Mesendoderm (in vitro differentiated cells): ENCODE results near the gene MRPL33.

Experiments
- DNase-seq: peaks from one replicate; pipeline ENCODE4 v3.0.0; 2013
- H2AK5ac ChIP-seq: 2 replicates; pipeline ENCODE4 v1.6.1; 2013; ENCODE audit warnings: low read length, inconsistent platforms
- H2BK120ac ChIP-seq: 2 replicates; pipeline ENCODE4 v1.6.1; 2013; ENCODE audit warnings: low read depth, mild to moderate bottlenecking, low read length, moderate library complexity, mixed read lengths
- H2BK15ac ChIP-seq: replicated peaks from 2 replicates; pipeline ENCODE4 v1.6.1; 2013; ENCODE audit warnings: low read depth, mild to moderate bottlenecking, moderate library complexity
- H2BK5ac ChIP-seq: 2 replicates; pipeline ENCODE4 v1.6.1; 2013; ENCODE audit warnings: low read length, inconsistent platforms
- H3K18ac ChIP-seq: 2 replicates; pipeline ENCODE4 v1.6.1; 2013; ENCODE audit warnings: mild to moderate bottlenecking, low read length, mixed read lengths
- H3K23ac ChIP-seq: one replicate; pipeline ENCODE4 v1.6.1; 2013; ENCODE audit warnings: low read length
- H3K27ac ChIP-seq: 2 replicates; pipeline ENCODE4 v1.5.1; 2013; ENCODE audit warnings: low read depth, mild to moderate bottlenecking, inconsistent platforms, low read length, moderate library complexity
- H3K27me3 ChIP-seq: 2 replicates; pipeline ENCODE4 v1.6.1; 2013; ENCODE audit warnings: low read length, control low read depth, mild to moderate bottlenecking, inconsistent platforms; ENCODE audit not compliant: insufficient read depth, poor library complexity
- H3K36me3 ChIP-seq: 2 replicates; pipeline ENCODE4 v1.6.1; 2013; ENCODE audit warnings: low read length, inconsistent platforms; ENCODE audit not compliant: control insufficient read depth, insufficient read depth
- H3K4ac ChIP-seq: one replicate; pipeline ENCODE4 v1.6.1; 2013; ENCODE audit warnings: low read depth, mild to moderate bottlenecking, low read length, moderate library complexity
- H3K4me1 ChIP-seq: 2 replicates; pipeline ENCODE4 v1.6.1; 2013; ENCODE audit warnings: low read depth, low read length, inconsistent platforms; ENCODE audit not compliant: control insufficient read depth
- H3K4me2 ChIP-seq: 2 replicates; pipeline ENCODE4 v1.6.1; 2013; ENCODE audit warnings: low read length
- H3K4me3 ChIP-seq: 2 replicates; pipeline ENCODE4 v1.5.1; 2013; ENCODE audit warnings: mild to moderate bottlenecking, low read length
- H3K56ac ChIP-seq: one replicate; pipeline ENCODE4 v1.6.1; 2013; ENCODE audit warnings: low read length
- H3K79me1 ChIP-seq: 2 replicates; pipeline ENCODE4 v1.6.1; 2013; ENCODE audit warnings: low read length, inconsistent platforms
- H3K79me2 ChIP-seq: 2 replicates; pipeline ENCODE4 v1.6.1; 2013; ENCODE audit warnings: mild to moderate bottlenecking, low read length; ENCODE audit not compliant: control insufficient read depth, insufficient read depth
- H3K9ac ChIP-seq: 2 replicates; pipeline ENCODE4 v1.6.1; 2013; ENCODE audit warnings: low read length, inconsistent platforms
- H4K5ac ChIP-seq: one replicate; pipeline ENCODE4 v1.6.1; 2013; ENCODE audit warnings: low read length
- H4K8ac ChIP-seq: one replicate; pipeline ENCODE4 v1.6.1; 2013; ENCODE audit warnings: low read depth, mild to moderate bottlenecking, control low read depth, low read length, moderate library complexity
- WGBS: extraction: QIAGEN DNeasy Blood & Tissue Kit; methylation state at CpG from one replicate; pipeline ENCODE4 v1.1.7; 2013; ENCODE audit warnings: low lambda C conversion rate, missing lambda C conversion rate; ENCODE audit not compliant: insufficient coverage; ENCODE audit errors: extremely low coverage; 5-methylcytosine and 5-hydroxymethylcytosine counted together

The MRPL33 gene

GRCh38 chr2:27790796-27791195 lies 19.3 kb downstream of the MRPL33 start:
- Histone ChIP-seq H3K27me3 (no peaks in the 10 kb centered on the region), H3K79me1 (no peaks in the 10 kb centered on the region), H3K4me1 (no peaks in the 10 kb centered on the region), H2BK120ac (no peak overlapping the region), H3K4me3 (no peak overlapping the region), H2BK15ac (no peak overlapping the region), H3K27ac (no peak overlapping the region), H2AK5ac (no peak overlapping the region), H3K56ac (no peak overlapping the region), H2BK5ac (no peak overlapping the region), H3K23ac (no peak overlapping the region), H4K8ac (no peak overlapping the region), H3K9ac (no peak overlapping the region), H4K5ac (no peak overlapping the region), H3K79me2 (no peaks in the 10 kb centered on the region), H3K18ac (no peak overlapping the region), H3K4ac (no peak overlapping the region), H3K4me2 (no peak overlapping the region), H3K36me3 (no peaks in the 10 kb centered on the region)
- no peak for DNase-seq
- no CpG with 5 or more reads among the region's 1 CpG for WGBS

GRCh38 chr2:27792759-27793158 lies 21.2 kb downstream of the MRPL33 start:
- Histone ChIP-seq H2BK120ac (no peak overlapping the region), H3K18ac (no peak overlapping the region), H3K36me3 (no peaks in the 10 kb centered on the region), H3K56ac (no peak overlapping the region), H3K9ac (no peak overlapping the region), H3K79me2 (no peaks in the 10 kb centered on the region), H3K79me1 (no peaks in the 10 kb centered on the region), H3K27ac (no peak overlapping the region), H3K23ac (no peak overlapping the region), H2BK5ac (no peak overlapping the region), H3K4me1 (no peaks in the 10 kb centered on the region), H3K4me3 (no peak overlapping the region), H3K4me2 (no peak overlapping the region), H4K8ac (no peak overlapping the region), H4K5ac (no peak overlapping the region), H2AK5ac (no peak overlapping the region), H2BK15ac (no peak overlapping the region), H3K4ac (no peak overlapping the region), H3K27me3 (no peaks in the 10 kb centered on the region)
- no peak for DNase-seq

- WGBS: no CpG with 5 or more reads among the region's 8 CpGs
- no peak overlapping the region for H2BK5ac ChIP-seq
- H3K4me2 ChIP-seq: no peak overlapping the region
- no peak overlapping the region for H4K8ac ChIP-seq
- H4K5ac ChIP-seq: no peak overlapping the region
- no peak overlapping the region for H3K23ac ChIP-seq
- no peak overlapping the region for H2BK15ac ChIP-seq
- DNase-seq: no peak
- no peak overlapping the region for H3K4me3 ChIP-seq
- peaks cover 4% of the 10 kb centered on the region for H3K4me1 ChIP-seq
- H3K4ac ChIP-seq: no peak overlapping the region
- H3K27ac ChIP-seq: no peak overlapping the region
- no peaks in the 10 kb centered on the region for H3K79me1 ChIP-seq
- no peak overlapping the region for H3K56ac ChIP-seq
- H2AK5ac ChIP-seq: no peak overlapping the region
- H3K79me2 ChIP-seq: no peaks in the 10 kb centered on the region
- H3K18ac ChIP-seq: no peak overlapping the region
- H3K36me3 ChIP-seq: no peaks in the 10 kb centered on the region
- H2BK120ac ChIP-seq: no peak overlapping the region
- no peak overlapping the region for H3K9ac ChIP-seq
- H3K27me3 ChIP-seq: no peaks in the 10 kb centered on the region
Observed at GRCh38 chr2:27795093-27795834, 23.7 kb downstream of the MRPL33 start.

- H3K56ac ChIP-seq: no peak overlapping the region
Observed at GRCh38 chr2:27795868-27796277, 24.4 kb downstream of the MRPL33 start.

GRCh38 chr2:27796791-27797765 lies 25.6 kb downstream of the MRPL33 start:
- Histone ChIP-seq H2BK5ac (no peak overlapping the region), H2BK120ac (no peak overlapping the region), H3K56ac (no peak overlapping the region), H3K79me2 (no peaks in the 10 kb centered on the region), H3K27ac (no peak overlapping the region), H3K23ac (peak overlapping the region; percentile 9), H2AK5ac (no peak overlapping the region), H4K8ac (no peak overlapping the region), H3K4ac (no peak overlapping the region), H3K4me3 (no peak overlapping the region), H3K36me3 (no peaks in the 10 kb centered on the region), H2BK15ac (no peak overlapping the region), H3K79me1 (no peaks in the 10 kb centered on the region), H4K5ac (no peak overlapping the region), H3K18ac (no peak overlapping the region), H3K4me2 (no peak overlapping the region), H3K4me1 (peaks cover 4% of the 10 kb centered on the region), H3K27me3 (no peaks in the 10 kb centered on the region), H3K9ac (no peak overlapping the region)
- no CpG with 5 or more reads among the region's 11 CpGs for WGBS
- DNase-seq: no peak

More at GRCh38 chr2:27795868-27796277, 24.4 kb downstream of the MRPL33 start:
- Histone ChIP-seq H2BK5ac (no peak overlapping the region), H3K36me3 (no peaks in the 10 kb centered on the region), H3K4me3 (no peak overlapping the region), H3K4me2 (no peak overlapping the region), H3K4ac (no peak overlapping the region), H2BK120ac (no peak overlapping the region), H2AK5ac (no peak overlapping the region), H3K27ac (no peak overlapping the region), H3K79me1 (no peaks in the 10 kb centered on the region), H4K8ac (no peak overlapping the region), H3K4me1 (peaks cover 4% of the 10 kb centered on the region), H2BK15ac (no peak overlapping the region), H3K79me2 (no peaks in the 10 kb centered on the region), H4K5ac (no peak overlapping the region), H3K9ac (no peak overlapping the region), H3K23ac (no peak overlapping the region), H3K18ac (no peak overlapping the region), H3K27me3 (no peaks in the 10 kb centered on the region)
- no CpG with 5 or more reads among the region's 4 CpGs for WGBS
- no peak for DNase-seq
